ENCODE results near the gene CCNL2.

- TF ChIP-seq CTCF (conservative IDR thresholded peaks at IDR 0.05; ENCODE audit: low read length) (no peak), EZH2phosphoT487 (IDR thresholded peaks at IDR 0.05; ENCODE audit: borderline replicate concordance) (no peak)
Observed at GRCh38 chr1:1366699-1367066, 32.5 kb downstream of the CCNL2 start.
